HL-60 (cell line): Measurements from ENCODE around the gene FAM76B.

Source experiments
- DNase-seq, 2 experiments: peaks; one replicate each; pipeline ENCODE4 v3.0.0-alpha.2; 2010 to 2020; ENCODE audit warnings: low read depth in 1 of 2, low spot score in 1 of 2
- H3K27ac ChIP-seq: fragments of 250-450 bp; sonication (Bioruptor Pico); replicated peaks from 2 replicates; pipeline ENCODE4 v1.5.1; 2020; ENCODE audit warnings: mild to moderate bottlenecking, moderate library complexity
- H3K27me3 ChIP-seq: fragments of 250-450 bp; sonication (Bioruptor Pico); 2 replicates; pipeline ENCODE4 v1.5.1; 2021; ENCODE audit warnings: mild to moderate bottlenecking, moderate library complexity; ENCODE audit not compliant: insufficient read depth, poor library complexity, severe bottlenecking
- H3K4me3 ChIP-seq: replicated peaks from 2 replicates; pipeline ENCODE4 v1.5.1; 2011; ENCODE audit warnings: mild to moderate bottlenecking, control low read depth, low read length; ENCODE audit not compliant: insufficient read depth
- CTCF ChIP-seq: IDR thresholded peaks from one replicate; pipeline ENCODE4 v1.5.1; 2011; ENCODE audit warnings: low read length, control low read depth, inconsistent platforms; ENCODE audit not compliant: insufficient read depth
- GABPA ChIP-seq: IDR thresholded peaks from 2 replicates; pipeline ENCODE4 v1.6.1; 2012; ENCODE audit warnings: low read depth
- POLR2AphosphoS5 ChIP-seq: IDR thresholded peaks from 2 replicates; pipeline ENCODE4 v1.6.1; 2012; ENCODE audit warnings: low read depth
- REST ChIP-seq: IDR thresholded peaks from 2 replicates; pipeline ENCODE4 v1.6.1; 2012; ENCODE audit warnings: low read depth; ENCODE audit not compliant: insufficient replicate concordance
- SPI1 ChIP-seq: IDR thresholded peaks from 2 replicates; pipeline ENCODE4 v1.6.1; 2012; ENCODE audit warnings: low read depth, mild to moderate bottlenecking, borderline replicate concordance

FAM76B gene

GRCh38 chr11:95751515-95751914 is 38.1 kb downstream of the FAM76B start:
- Histone ChIP-seq H3K27me3 (no peaks in the 10 kb centered on the region), H3K4me3 (no peak overlapping the region), H3K27ac (no peak overlapping the region)
- no peak for TF ChIP-seq POLR2AphosphoS5
- no peak for TF ChIP-seq REST
- TF ChIP-seq GABPA = no peak
- no peak for TF ChIP-seq SPI1
- no peak for TF ChIP-seq CTCF
- DNase-seq = no peak

GRCh38 chr11:95750101-95750500 is 39.5 kb downstream of the FAM76B start:
- no peak for DNase-seq
- TF ChIP-seq CTCF (no peak), REST (no peak), GABPA (no peak), POLR2AphosphoS5 (no peak), SPI1 (no peak)
- Histone ChIP-seq H3K27ac (no peak overlapping the region), H3K4me3 (no peak overlapping the region), H3K27me3 (no peaks in the 10 kb centered on the region)

DNA sequence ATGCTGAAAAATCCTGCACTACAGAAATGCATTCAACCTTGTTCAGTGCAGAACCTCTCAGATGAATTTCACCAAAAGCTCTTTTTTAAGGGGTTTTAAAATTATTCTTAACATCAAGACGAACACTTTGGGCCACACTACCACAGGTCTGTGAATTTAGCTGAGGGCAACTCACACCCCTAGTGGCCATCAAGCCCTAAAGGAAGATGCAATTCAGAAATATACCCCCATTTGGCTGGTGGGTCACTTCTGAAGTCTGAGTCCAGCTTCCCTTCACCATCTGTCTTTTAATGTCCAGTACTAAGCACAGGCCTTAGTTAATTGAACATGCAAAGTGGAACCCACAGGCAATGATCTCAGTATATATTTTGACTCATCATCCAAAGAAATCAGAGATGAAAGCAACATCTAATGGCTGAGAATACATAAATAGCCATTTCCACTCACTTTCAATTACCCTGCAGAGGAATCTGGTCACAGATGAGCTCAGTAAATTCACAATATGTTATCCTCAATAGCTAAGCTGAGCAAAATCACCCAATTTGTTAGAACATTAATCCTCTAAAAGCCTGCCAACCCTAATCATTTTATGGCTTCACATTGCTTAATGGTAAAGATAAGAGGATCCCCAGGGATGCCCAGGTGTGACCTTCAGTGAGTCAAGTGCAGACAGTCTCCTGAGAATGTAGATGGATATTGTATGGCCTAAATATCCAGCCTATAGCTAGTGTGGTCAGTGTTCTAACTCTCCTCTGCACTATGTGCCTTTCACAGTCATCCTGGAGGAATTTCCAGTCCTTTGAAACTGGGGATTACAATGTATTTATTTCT is 50.3 kb downstream of the FAM76B start:
- H3K27ac ChIP-seq = no peak overlapping the region
- no peak for DNase-seq
- H3K4me3 ChIP-seq = no peak overlapping the region
- TF ChIP-seq GABPA = no peak
- TF ChIP-seq SPI1 = no peak
- no peak for TF ChIP-seq REST
- no peak for TF ChIP-seq POLR2AphosphoS5
- TF ChIP-seq CTCF = no peak
- H3K27me3 ChIP-seq = no peaks in the 10 kb centered on the region
